Keratinocyte (primary cell): ENCODE data around the gene POLR2L. TPM values are rescaled to one million over a fixed set of nuclear protein-coding genes. Genes with fewer than 3 reads are reported as not detected.

Experiments used
- DNase-seq: peaks from one replicate; pipeline ENCODE4 v3.0.0-alpha.2; 2011; ENCODE audit warnings: low read depth, missing footprints, low spot score
- FAIRE-seq: peaks from 2 replicates; lab custom pipeline; 2011; peaks lifted over from hg19 to GRCh38; lab: Jason Lieb, UNC
- H2AFZ ChIP-seq: 2 replicates; pipeline ENCODE4 v1.6.0; 2012; ENCODE audit warnings: low read length, control low read depth, inconsistent platforms; ENCODE audit not compliant: control insufficient read depth
- H3K27ac ChIP-seq: 2 replicates; pipeline ENCODE4 v1.5.1; 2011; ENCODE audit warnings: low read length; ENCODE audit not compliant: control insufficient read depth, insufficient read depth
- H3K27me3 ChIP-seq: 3 replicates; pipeline ENCODE4 v1.6.0; 2011; ENCODE audit warnings: low read length; ENCODE audit not compliant: control insufficient read depth, insufficient read depth; ENCODE audit errors: extremely low read depth
- H3K36me3 ChIP-seq, 2 experiments: 2 replicates in 1 of 2; 3 replicates in 1 of 2; pipeline ENCODE4 v1.5.1; 2011; ENCODE audit warnings: low read length in 2 of 2, mild to moderate bottlenecking in 1 of 2; ENCODE audit not compliant: control insufficient read depth in 2 of 2, insufficient read depth in 2 of 2; ENCODE audit errors: extremely low read depth in 1 of 2
- H3K4me1 ChIP-seq: 3 replicates; pipeline ENCODE4 v1.5.1; 2011; ENCODE audit warnings: low read length; ENCODE audit not compliant: control insufficient read depth, insufficient read depth; ENCODE audit errors: extremely low read depth
- H3K4me2 ChIP-seq: 3 replicates; pipeline ENCODE4 v1.6.0; 2011; ENCODE audit warnings: low read depth, low read length; ENCODE audit not compliant: control insufficient read depth, insufficient read depth; ENCODE audit errors: extremely low read depth
- H3K4me3 ChIP-seq, 3 experiments: fragments of 200-600 bp in 1 of 3; sonication (generic) in 1 of 3; 2 replicates in 2 of 3; 3 replicates in 1 of 3; pipeline ENCODE4 v1.5.1; 2011 to 2016; ENCODE audit warnings: low read length in 3 of 3, mild to moderate bottlenecking in 3 of 3, control low read depth in 2 of 3, inconsistent platforms in 1 of 3, low read depth in 1 of 3, mixed read lengths in 1 of 3, mixed run types in 1 of 3, moderate library complexity in 1 of 3; ENCODE audit not compliant: control insufficient read depth in 2 of 3, insufficient read depth in 2 of 3; ENCODE audit errors: extremely low read depth in 1 of 3
- H3K79me2 ChIP-seq: 2 replicates; pipeline ENCODE4 v1.6.0; 2012; ENCODE audit warnings: low read length; ENCODE audit not compliant: control insufficient read depth, insufficient read depth
- H3K9ac ChIP-seq: 3 replicates; pipeline ENCODE4 v1.6.0; 2011; ENCODE audit warnings: low read length; ENCODE audit not compliant: control insufficient read depth, insufficient read depth; ENCODE audit errors: extremely low read depth
- H3K9me1 ChIP-seq: 3 replicates; pipeline ENCODE4 v1.6.0; 2011; ENCODE audit warnings: low read length; ENCODE audit not compliant: control insufficient read depth, insufficient read depth; ENCODE audit errors: extremely low read depth
- H3K9me3 ChIP-seq: 2 replicates; pipeline ENCODE4 v1.5.1; 2012; ENCODE audit warnings: low read depth, low read length; ENCODE audit not compliant: control insufficient read depth
- H4K20me1 ChIP-seq: 3 replicates; pipeline ENCODE4 v1.6.0; 2011; ENCODE audit warnings: low read length; ENCODE audit not compliant: control insufficient read depth, insufficient read depth; ENCODE audit errors: extremely low read depth
- EZH2 ChIP-seq: IDR thresholded peaks from one replicate; pipeline ENCODE4 v1.6.1; 2012; ENCODE audit warnings: inconsistent platforms, mild to moderate bottlenecking, low read length, moderate library complexity
- dilution Hi-C: fragments of 300-500 bp; cut with MboI; formaldehyde crosslinking; loops from one replicate; pipeline ENCODE4 v1.7.0; 2020; ENCODE audit warnings: low sequenced_read_pairs; ENCODE audit not compliant: extremely low pct_ligation_motif_present
- polyA plus RNA-seq, 5 experiments: library from polyadenylated mRNA; depleted of rRNA in 3 of 5; stranded (reverse) in 3 of 5; stranded (forward) in 1 of 5; unstranded in 1 of 5; fragments of >200 nt; gene quantifications; 1 replicate in 1 of 5; 2 replicates in 3 of 5; 3 replicates in 1 of 5; pipeline versions ENCODE4 v1.2.1 to v1.2.3, GENCODE V29; 2011 to 2012; ENCODE audit warnings: missing spikeins in 2 of 5, low read depth in 1 of 5, low replicate concordance in 1 of 5
- TF ChIP-seq, protein P1 (sequence below), 3 experiments: IDR thresholded peaks in 1 of 3; conservative IDR thresholded peaks in 1 of 3; optimal IDR thresholded peaks in 1 of 3; 2 replicates in 2 of 3; 3 replicates in 1 of 3; pipeline versions ENCODE3 to v1.5.1; 2011; ENCODE audit warnings: low read length in 3 of 3, mild to moderate bottlenecking in 3 of 3, moderate library complexity in 2 of 3, control low read depth in 1 of 3, inconsistent platforms in 1 of 3; ENCODE audit not compliant: insufficient read depth in 2 of 3; ENCODE audit errors: extremely low read depth in 1 of 3

Gene POLR2L
- polyA plus RNA-seq, 1 donor (not counting 4 experiments of a cell fraction or from before 2014, with no cell fraction given), result 145 TPM

- Histone ChIP-seq H3K9me1 (no peaks in the 10 kb centered on the region), H3K27ac (peak overlapping the region; percentile 70), H3K4me2 (peak overlapping the region; percentile 96), H4K20me1 (no peaks in the 10 kb centered on the region), H3K27me3 (no peaks in the 10 kb centered on the region), H2AFZ (peak overlapping the region; percentile 13), H3K9me3 (no peaks in the 10 kb centered on the region), H3K4me3 (peak overlapping the region; percentile 84 to 89 (median 86)), H3K79me2 (no peaks in the 10 kb centered on the region), H3K36me3 (peaks cover 11 to 15% of the 10 kb centered on the region in 2 experiments), H3K9ac (peak overlapping the region; percentile 80), H3K4me1 (peaks cover 17% of the 10 kb centered on the region)
- DNase-seq, result no peak
- dilution Hi-C loops, result no loop called here
- TF ChIP-seq, protein P1, sequence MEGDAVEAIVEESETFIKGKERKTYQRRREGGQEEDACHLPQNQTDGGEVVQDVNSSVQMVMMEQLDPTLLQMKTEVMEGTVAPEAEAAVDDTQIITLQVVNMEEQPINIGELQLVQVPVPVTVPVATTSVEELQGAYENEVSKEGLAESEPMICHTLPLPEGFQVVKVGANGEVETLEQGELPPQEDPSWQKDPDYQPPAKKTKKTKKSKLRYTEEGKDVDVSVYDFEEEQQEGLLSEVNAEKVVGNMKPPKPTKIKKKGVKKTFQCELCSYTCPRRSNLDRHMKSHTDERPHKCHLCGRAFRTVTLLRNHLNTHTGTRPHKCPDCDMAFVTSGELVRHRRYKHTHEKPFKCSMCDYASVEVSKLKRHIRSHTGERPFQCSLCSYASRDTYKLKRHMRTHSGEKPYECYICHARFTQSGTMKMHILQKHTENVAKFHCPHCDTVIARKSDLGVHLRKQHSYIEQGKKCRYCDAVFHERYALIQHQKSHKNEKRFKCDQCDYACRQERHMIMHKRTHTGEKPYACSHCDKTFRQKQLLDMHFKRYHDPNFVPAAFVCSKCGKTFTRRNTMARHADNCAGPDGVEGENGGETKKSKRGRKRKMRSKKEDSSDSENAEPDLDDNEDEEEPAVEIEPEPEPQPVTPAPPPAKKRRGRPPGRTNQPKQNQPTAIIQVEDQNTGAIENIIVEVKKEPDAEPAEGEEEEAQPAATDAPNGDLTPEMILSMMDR (optimal IDR thresholded peaks at IDR 0.05 in 1 of 3, IDR thresholded peaks at IDR 0.05 in 1 of 3, conservative IDR thresholded peaks at IDR 0.05 in 1 of 3; ENCODE audit: extremely low read depth in 1 of 3, insufficient read depth in 2 of 3, low read length in 3 of 3), result no peak
- no peak for TF ChIP-seq EZH2
- FAIRE-seq, result no peak
Observed at GRCh38 chr11:796565-797295, 45.6 kb downstream of the POLR2L start.

DNA sequence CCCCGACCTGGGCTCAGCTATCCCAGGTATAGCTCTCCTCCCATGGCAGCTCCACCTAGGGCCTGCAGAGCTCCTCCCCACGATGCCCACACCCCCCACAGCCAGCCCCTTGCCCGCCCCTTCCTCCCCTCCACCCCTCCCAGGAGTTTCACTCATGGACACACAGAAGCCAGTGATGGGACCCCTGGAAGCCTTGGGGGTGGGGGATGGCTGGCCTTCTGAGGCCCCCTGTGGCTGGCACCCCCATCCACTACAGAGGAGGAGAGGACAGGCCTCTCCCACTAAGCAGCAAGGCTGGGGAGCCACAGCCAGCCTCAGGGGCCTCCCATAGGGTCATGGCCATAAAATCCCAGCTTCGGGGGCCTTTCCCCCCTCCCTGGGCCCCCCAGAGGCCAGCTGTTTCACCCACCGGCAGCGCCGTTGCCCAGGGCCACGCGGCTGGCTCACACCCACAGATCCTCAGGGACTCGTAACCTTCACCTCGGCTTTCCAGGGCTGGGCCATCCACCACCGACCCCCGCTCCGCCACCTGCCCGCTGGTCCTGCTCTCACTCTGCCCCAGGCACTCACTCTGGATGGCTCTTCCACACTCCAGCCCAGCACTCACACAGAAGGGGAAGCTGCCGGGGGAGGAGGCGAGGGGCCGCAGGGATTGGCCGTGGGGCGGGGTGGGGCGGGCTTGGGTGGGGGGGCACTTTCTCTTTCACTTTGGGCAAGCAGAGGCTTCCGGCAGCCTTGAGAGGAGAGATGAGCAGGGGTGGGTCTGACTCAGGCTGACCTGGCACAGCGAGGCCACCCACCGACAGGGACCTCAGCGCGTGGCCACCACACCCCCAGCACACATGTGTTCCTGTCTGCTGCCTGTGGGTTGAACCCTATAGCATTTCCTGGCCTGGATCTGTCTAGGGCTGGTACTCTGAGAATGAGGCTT lies 46.4 kb downstream of the POLR2L start:
- Histone ChIP-seq H3K79me2 (no peaks in the 10 kb centered on the region), H3K27me3 (no peaks in the 10 kb centered on the region), H3K9ac (peak overlapping the region; percentile 80), H2AFZ (no peak overlapping the region), H3K27ac (peak overlapping the region; percentile 70), H4K20me1 (no peaks in the 10 kb centered on the region), H3K36me3 (peaks cover 11 to 15% of the 10 kb centered on the region in 2 experiments), H3K9me1 (no peaks in the 10 kb centered on the region), H3K4me2 (peak overlapping the region; percentile 96), H3K4me3 (peak overlapping the region; percentile 84 to 89 (median 86)), H3K4me1 (peaks cover 17% of the 10 kb centered on the region), H3K9me3 (no peaks in the 10 kb centered on the region)
- no peak for DNase-seq
- dilution Hi-C loops, result no loop called here
- peak; percentile 78 for FAIRE-seq
- TF ChIP-seq EZH2, result no peak
